ENCODE results near the gene NEK3. TPM values are rescaled to one million over a fixed set of nuclear protein-coding genes. Genes with fewer than 3 reads are reported as not detected.

Gene NEK3
- total and polyA plus RNA-seq, 2 of the 4 experiments (the other 2 are of a cell fraction), result 3.6 to 9.2 TPM

DNA sequence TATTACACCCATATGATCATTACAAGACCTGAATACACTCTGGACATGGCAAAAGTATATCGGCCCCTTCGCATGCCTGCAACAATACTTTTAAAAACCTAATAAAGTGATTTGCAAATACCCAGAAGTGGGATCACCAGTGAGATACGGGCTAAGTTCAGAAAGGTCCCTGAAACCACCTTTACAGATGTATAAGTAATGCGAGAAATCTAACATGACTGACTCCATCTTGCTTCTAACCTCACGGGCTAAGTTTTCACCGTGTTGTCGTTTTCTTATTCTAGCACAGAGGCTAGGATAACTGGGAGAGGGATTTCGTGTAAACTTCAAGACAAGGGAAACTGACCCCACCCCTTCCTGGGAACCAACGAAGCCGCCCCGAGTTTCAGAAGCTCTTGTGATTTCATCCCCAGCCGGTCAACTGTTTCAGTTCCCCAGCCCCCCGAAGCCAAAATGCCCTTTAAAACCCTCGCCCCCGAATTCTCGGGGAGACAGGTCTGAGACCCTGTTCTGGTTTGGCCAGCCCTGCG is 703 bp downstream of the NEK3 start:
- Histone ChIP-seq H4K5ac (ENCODE audit: low read depth, low read length) (peak overlapping the region; percentile 56), H3K9ac (ENCODE audit: low read depth, low read length) (peak overlapping the region; percentile 88), H3K27me3 (ENCODE audit: control insufficient read depth, insufficient read depth, low read length) (no peaks in the 10 kb centered on the region), H3K56ac (ENCODE audit: extremely low read depth, insufficient read depth, low read length) (peak overlapping the region; percentile 77; the same call in 1 of the 2 replicates), H3K4me3 (ENCODE audit: insufficient read depth, low read depth, low read length) (peak overlapping the region; percentile 82), H2BK5ac (ENCODE audit: low read depth, low read length, poor library complexity, severe bottlenecking) (peak overlapping the region; percentile 60), H3K4me2 (ENCODE audit: low read depth, low read length) (peak overlapping the region; percentile 93), H2AFZ (replicated peaks; ENCODE audit: low read length, poor library complexity) (peak overlapping the region; percentile 95), H3K18ac (ENCODE audit: low read depth, low read length) (peak overlapping the region; percentile 23), H3K4ac (ENCODE audit: low read depth, low read length) (peak overlapping the region; percentile 83), H3K14ac (replicated peaks; ENCODE audit: low read depth, low read length) (peak overlapping the region; percentile 80; the same call in 1 of the 2 replicates), H2BK120ac (ENCODE audit: low read depth, low read length) (peak overlapping the region; percentile 53; the same call in 1 of the 2 replicates), H4K91ac (ENCODE audit: insufficient read depth, low read depth, low read length) (peak overlapping the region; percentile 88), H3K36me3 (ENCODE audit: control insufficient read depth, insufficient read depth, low read length) (0 out of 2 replicates have a peak, but pooled peaks cover 1% of the 10 kb centered on the region), H3K4me1 (ENCODE audit: control insufficient read depth, insufficient read depth, low read length) (peaks cover 7% of the 10 kb centered on the region), H3K27ac (ENCODE audit: insufficient read depth, low read length) (peak overlapping the region; percentile 80), H4K20me1 (ENCODE audit: insufficient read depth, low read length) (no peaks in the 10 kb centered on the region), H3K79me1 (ENCODE audit: low read depth in 1 of 2, low read length in 2 of 2) (peaks cover 17 to 20% of the 10 kb centered on the region in 2 experiments), H2AK5ac (ENCODE audit: low read depth, low read length) (no peak overlapping the region), H2AK9ac (replicated peaks; ENCODE audit: low read depth, low read length, poor library complexity) (peak overlapping the region; percentile 95), H2BK15ac (ENCODE audit: low read depth, low read length) (no peak overlapping the region; the same call in 2 of the 3 replicates), H3K9me1 (ENCODE audit: insufficient read depth, low read length) (peaks cover 6% of the 10 kb centered on the region; the same call in 1 of the 2 replicates), H4K8ac (ENCODE audit: low read depth in 2 of 2, low read length in 2 of 2) (peak overlapping the region; percentile 77 to 85), H3K9me3 (ENCODE audit: control insufficient read depth, insufficient read depth, low read length) (no peaks in the 10 kb centered on the region), H3K23ac (ENCODE audit: low read depth, low read length) (peak overlapping the region; percentile 86), H2BK20ac (ENCODE audit: low read depth, low read length) (no peak overlapping the region)
- intact Hi-C loops (cut with micrococcal nuclease), result no loop called here
- TF ChIP-seq CHD1 (IDR thresholded peaks at IDR 0.05; ENCODE audit: low read depth, low read length) (no peak), BHLHE40 (IDR thresholded peaks at IDR 0.05; ENCODE audit: low read depth, low read length) (no peak), CTCF (conservative IDR thresholded peaks at IDR 0.05; ENCODE audit: low read depth, low read length) (no peak), MAFK (IDR thresholded peaks at IDR 0.05; ENCODE audit: low read depth, low read length) (no peak), RCOR1 (IDR thresholded peaks at IDR 0.05; ENCODE audit: insufficient replicate concordance, low read length) (no peak), MAZ (IDR thresholded peaks at IDR 0.05; ENCODE audit: borderline replicate concordance, low read depth, low read length) (no peak), SMC3 (IDR thresholded peaks at IDR 0.05; ENCODE audit: low read depth, low read length) (no peak), POLR2A (IDR thresholded peaks at IDR 0.05; ENCODE audit: low read depth, low read length) (no peak), MXI1 (IDR thresholded peaks at IDR 0.05; ENCODE audit: borderline replicate concordance, low read depth, low read length) (no peak), USF2 (IDR thresholded peaks at IDR 0.05; ENCODE audit: low read depth, low read length) (no peak), FOS (IDR thresholded peaks at IDR 0.05; ENCODE audit: low read depth, low read length) (no peak), NFE2L2 (IDR thresholded peaks at IDR 0.05; ENCODE audit: low read depth, low read length) (no peak), CEBPB (IDR thresholded peaks at IDR 0.05; ENCODE audit: low read depth, low read length) (no peak)
- TF ChIP-seq, protein P1, sequence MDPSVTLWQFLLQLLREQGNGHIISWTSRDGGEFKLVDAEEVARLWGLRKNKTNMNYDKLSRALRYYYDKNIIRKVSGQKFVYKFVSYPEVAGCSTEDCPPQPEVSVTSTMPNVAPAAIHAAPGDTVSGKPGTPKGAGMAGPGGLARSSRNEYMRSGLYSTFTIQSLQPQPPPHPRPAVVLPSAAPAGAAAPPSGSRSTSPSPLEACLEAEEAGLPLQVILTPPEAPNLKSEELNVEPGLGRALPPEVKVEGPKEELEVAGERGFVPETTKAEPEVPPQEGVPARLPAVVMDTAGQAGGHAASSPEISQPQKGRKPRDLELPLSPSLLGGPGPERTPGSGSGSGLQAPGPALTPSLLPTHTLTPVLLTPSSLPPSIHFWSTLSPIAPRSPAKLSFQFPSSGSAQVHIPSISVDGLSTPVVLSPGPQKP (IDR thresholded peaks at IDR 0.05; ENCODE audit: borderline replicate concordance, low read depth, low read length), result no peak
- dilution Hi-C loops (cut with HindIII; ENCODE audit: low sequenced_read_pairs, unreplicated experiment), result no loop called here
- BruUV-seq (replicated peaks), result no TSS peak
- in situ Hi-C loops (cut with MboI; ENCODE audit: low sequenced_read_pairs), result no loop called here
- 0% methylated on average over 1 of the region's 17 CpGs; no CpG with 5 or more reads in 1 of the 2 experiments for WGBS, 2 experiments (ENCODE audit: extremely low coverage in 2 of 2, insufficient read length in 1 of 2)
- ChIA-PET POLR2A (ENCODE audit: unreplicated experiment) (interaction anchor here (0.6 kb wide), 1 partner anchor 291 kb away, joined by 3 read pairs; no protein-coding TSS in a partner anchor), CTCF (interaction anchor here (1.3 kb wide), 1 partner anchor 292 kb away, joined by 3 read pairs; no protein-coding TSS in a partner anchor)
- peak; percentile 57 for ATAC-seq (ENCODE audit: low read depth)
- peak; percentile 28 for DNase-seq
